OCI-LY1 (cell line): ENCODE data around the gene CTNND1.

Experiments used
- H2AFZ ChIP-seq: fragments of 200-600 bp; sonication (generic), shearing (Covaris generic); 2 replicates; pipeline ENCODE4 v1.6.0; 2014; ENCODE audit warnings: antibody characterized with exemption, mild to moderate bottlenecking, low read length
- H3F3A ChIP-seq: fragments of 200-600 bp; sonication (generic), shearing (Covaris generic); 2 replicates; pipeline ENCODE4 v1.6.0; 2014; ENCODE audit warnings: mild to moderate bottlenecking, antibody characterized with exemption, low read length, moderate library complexity; ENCODE audit not compliant: insufficient read depth
- H3K27ac ChIP-seq: fragments of 200-600 bp; sonication (generic); 2 replicates; pipeline ENCODE4 v1.5.1; 2014; ENCODE audit warnings: low read length, mixed run types, mild to moderate bottlenecking, low read depth; ENCODE audit not compliant: poor library complexity, severe bottlenecking
- H3K27me3 ChIP-seq: fragments of 200-600 bp; sonication (generic); 2 replicates; pipeline ENCODE4 v1.6.0; 2014; ENCODE audit warnings: antibody characterized with exemption, mild to moderate bottlenecking, low read length, moderate library complexity; ENCODE audit not compliant: insufficient read depth
- H3K36me3 ChIP-seq: fragments of 200-600 bp; sonication (generic); 2 replicates; pipeline ENCODE4 v1.6.1; 2014; ENCODE audit warnings: mild to moderate bottlenecking, antibody characterized with exemption, low read length, moderate library complexity, mixed read lengths; ENCODE audit not compliant: insufficient read depth
- H3K4me1 ChIP-seq: fragments of 200-600 bp; sonication (generic); 2 replicates; pipeline ENCODE4 v1.5.1; 2014; ENCODE audit warnings: mild to moderate bottlenecking, low read length, moderate library complexity; ENCODE audit not compliant: insufficient read depth, severe bottlenecking
- H3K4me2 ChIP-seq: fragments of 200-600 bp; sonication (generic), shearing (Covaris generic); 2 replicates; pipeline ENCODE4 v1.6.1; 2014; ENCODE audit warnings: low read length
- H3K4me3 ChIP-seq: fragments of 200-600 bp; sonication (generic); 2 replicates; pipeline ENCODE4 v1.5.1; 2014; ENCODE audit warnings: low read length, low read depth, mild to moderate bottlenecking, mixed read lengths; ENCODE audit not compliant: poor library complexity, severe bottlenecking
- H3K79me2 ChIP-seq: fragments of 200-600 bp; shearing (Covaris generic); 2 replicates; pipeline ENCODE4 v1.6.1; 2016; ENCODE audit warnings: mixed run types, low read length, mixed read lengths; ENCODE audit not compliant: insufficient read depth
- H3K9ac ChIP-seq: fragments of 200-600 bp; sonication (generic), shearing (Covaris generic); 2 replicates; pipeline ENCODE4 v1.6.1; 2014; ENCODE audit warnings: mild to moderate bottlenecking, low read length, mixed read lengths
- H3K9me2 ChIP-seq: fragments of 200-600 bp; sonication (generic), shearing (Covaris generic); 2 replicates; pipeline ENCODE4 v1.6.1; 2014; ENCODE audit warnings: low read depth, mild to moderate bottlenecking, low read length, mixed read lengths
- H3K9me3 ChIP-seq: fragments of 200-600 bp; shearing (Covaris generic); 2 replicates; pipeline ENCODE4 v1.6.1; 2014; ENCODE audit warnings: low read length, mixed read lengths
- H4K20me1 ChIP-seq: fragments of 200-600 bp; sonication (generic), shearing (Covaris generic); 2 replicates; pipeline ENCODE4 v1.6.0; 2016; ENCODE audit warnings: mild to moderate bottlenecking, low read length; ENCODE audit not compliant: insufficient read depth
- CTCF ChIP-seq: fragments of 200-600 bp; sonication (generic), shearing (Covaris generic); IDR thresholded peaks from 2 replicates; pipeline ENCODE4 v1.5.1; 2017; ENCODE audit warnings: mild to moderate bottlenecking, antibody characterized with exemption, low read length, moderate library complexity, mixed read lengths
- EZH2 ChIP-seq: fragments of 200-600 bp; sonication (generic), shearing (Covaris generic); IDR thresholded peaks from 2 replicates; pipeline ENCODE4 v1.8.0; 2017; ENCODE audit warnings: borderline replicate concordance, mixed run types, mild to moderate bottlenecking, antibody characterized with exemption, low read length, moderate library complexity, mixed read lengths

Gene CTNND1

GRCh38 chr11:57781529-57781943 lies 19.9 kb downstream of the CTNND1 start:
- Histone ChIP-seq H3K4me2 (no peak overlapping the region), H4K20me1 (no peaks in the 10 kb centered on the region), H3K79me2 (no peaks in the 10 kb centered on the region), H2AFZ (no peak overlapping the region), H3K36me3 (no peaks in the 10 kb centered on the region), H3K9me3 (no peaks in the 10 kb centered on the region), H3K9me2 (no peaks in the 10 kb centered on the region), H3K9ac (no peak overlapping the region), H3F3A (no peaks in the 10 kb centered on the region), H3K4me3 (no peak overlapping the region), H3K27ac (no peak overlapping the region), H3K27me3 (no peaks in the 10 kb centered on the region), H3K4me1 (no peaks in the 10 kb centered on the region)
- TF ChIP-seq CTCF: no peak

GRCh38 chr11:57785072-57785471 lies 23.5 kb downstream of the CTNND1 start:
- no peaks in the 10 kb centered on the region for H3K79me2 ChIP-seq
- no peak overlapping the region for H3K4me2 ChIP-seq
- H4K20me1 ChIP-seq: no peaks in the 10 kb centered on the region

GRCh38 chr11:57786436-57786835 lies 24.8 kb downstream of the CTNND1 start:
- no peak overlapping the region for H2AFZ ChIP-seq
- no peaks in the 10 kb centered on the region for H3K9me3 ChIP-seq
- H3K4me2 ChIP-seq: no peak overlapping the region
- no peak overlapping the region for H3K27ac ChIP-seq
- no peaks in the 10 kb centered on the region for H3K9me2 ChIP-seq
- no peaks in the 10 kb centered on the region for H3K36me3 ChIP-seq
- no peak overlapping the region for H3K4me3 ChIP-seq
- no peaks in the 10 kb centered on the region for H3K27me3 ChIP-seq
- H3K9ac ChIP-seq: no peak overlapping the region
- no peaks in the 10 kb centered on the region for H3K79me2 ChIP-seq
- no peak for TF ChIP-seq EZH2
- no peak for TF ChIP-seq CTCF
- no peaks in the 10 kb centered on the region for H3K4me1 ChIP-seq
- no peaks in the 10 kb centered on the region for H4K20me1 ChIP-seq
- no peaks in the 10 kb centered on the region for H3F3A ChIP-seq

More at GRCh38 chr11:57785072-57785471, 23.5 kb downstream of the CTNND1 start:
- Histone ChIP-seq H3K9me2 (no peaks in the 10 kb centered on the region), H3K4me3 (no peak overlapping the region), H3K36me3 (no peaks in the 10 kb centered on the region), H2AFZ (no peak overlapping the region), H3K9ac (no peak overlapping the region), H3K9me3 (no peaks in the 10 kb centered on the region), H3K4me1 (no peaks in the 10 kb centered on the region), H3K27me3 (no peaks in the 10 kb centered on the region), H3F3A (no peaks in the 10 kb centered on the region), H3K27ac (no peak overlapping the region)
- TF ChIP-seq EZH2 (no peak), CTCF (no peak)
